GM18499 (cell line): ENCODE measurements around the gene TMCO4.

ENCODE experiments used
- ATAC-seq: cut with Tn5 transposase; IDR thresholded peaks from one replicate; pipeline ENCODE4 v1.9.1; 2021; ENCODE audit warnings: moderate number of reproducible peaks; ENCODE audit not compliant: insufficient read depth, unreplicated experiment

Gene TMCO4

DNA sequence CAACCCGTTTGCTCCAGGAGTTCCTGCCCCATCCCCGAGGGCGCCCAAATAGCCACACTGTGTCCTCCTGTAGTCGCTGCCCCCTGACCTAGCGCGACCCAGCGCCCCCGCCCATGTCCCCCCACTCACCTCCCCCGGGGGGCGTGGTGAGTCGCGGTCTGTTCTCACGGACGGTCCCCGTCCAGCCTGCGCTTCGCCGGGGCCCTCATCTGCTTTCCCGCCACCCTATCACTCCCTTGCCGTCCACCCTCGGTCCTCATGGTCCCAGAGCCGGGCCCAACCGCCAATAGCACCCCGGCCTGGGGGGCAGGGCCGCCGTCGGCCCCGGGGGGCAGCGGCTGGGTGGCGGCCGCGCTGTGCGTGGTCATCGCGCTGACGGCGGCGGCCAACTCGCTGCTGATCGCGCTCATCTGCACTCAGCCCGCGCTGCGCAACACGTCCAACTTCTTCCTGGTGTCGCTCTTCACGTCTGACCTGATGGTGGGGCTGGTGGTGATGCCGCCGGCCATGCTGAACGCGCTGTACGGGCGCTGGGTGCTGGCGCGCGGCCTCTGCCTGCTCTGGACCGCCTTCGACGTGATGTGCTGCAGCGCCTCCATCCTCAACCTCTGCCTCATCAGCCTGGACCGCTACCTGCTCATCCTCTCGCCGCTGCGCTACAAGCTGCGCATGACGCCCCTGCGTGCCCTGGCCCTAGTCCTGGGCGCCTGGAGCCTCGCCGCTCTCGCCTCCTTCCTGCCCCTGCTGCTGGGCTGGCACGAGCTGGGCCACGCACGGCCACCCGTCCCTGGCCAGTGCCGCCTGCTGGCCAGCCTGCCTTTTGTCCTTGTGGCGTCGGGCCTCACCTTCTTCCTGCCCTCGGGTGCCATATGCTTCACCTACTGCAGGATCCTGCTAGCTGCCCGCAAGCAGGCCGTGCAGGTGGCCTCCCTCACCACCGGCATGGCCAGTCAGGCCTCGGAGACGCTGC lies 133.9 kb downstream of the TMCO4 start:
- ATAC-seq, result no peak

DNA sequence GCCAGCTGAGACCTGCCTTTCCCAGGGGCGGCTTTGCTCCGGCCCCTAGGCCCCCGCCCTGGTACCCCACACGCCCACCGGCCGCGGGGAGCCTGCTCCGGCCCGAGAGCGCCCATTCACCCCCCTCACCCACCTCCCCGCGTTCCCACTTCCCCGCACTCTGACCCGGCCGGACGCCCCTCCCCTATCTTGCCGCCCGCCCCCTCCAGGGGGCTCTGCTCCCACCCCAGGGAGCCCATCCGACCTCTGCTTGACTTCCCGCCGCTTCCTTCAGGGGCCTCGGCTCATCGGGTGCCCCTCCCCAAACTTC lies 134.6 kb downstream of the TMCO4 start:
- ATAC-seq, result no peak

DNA sequence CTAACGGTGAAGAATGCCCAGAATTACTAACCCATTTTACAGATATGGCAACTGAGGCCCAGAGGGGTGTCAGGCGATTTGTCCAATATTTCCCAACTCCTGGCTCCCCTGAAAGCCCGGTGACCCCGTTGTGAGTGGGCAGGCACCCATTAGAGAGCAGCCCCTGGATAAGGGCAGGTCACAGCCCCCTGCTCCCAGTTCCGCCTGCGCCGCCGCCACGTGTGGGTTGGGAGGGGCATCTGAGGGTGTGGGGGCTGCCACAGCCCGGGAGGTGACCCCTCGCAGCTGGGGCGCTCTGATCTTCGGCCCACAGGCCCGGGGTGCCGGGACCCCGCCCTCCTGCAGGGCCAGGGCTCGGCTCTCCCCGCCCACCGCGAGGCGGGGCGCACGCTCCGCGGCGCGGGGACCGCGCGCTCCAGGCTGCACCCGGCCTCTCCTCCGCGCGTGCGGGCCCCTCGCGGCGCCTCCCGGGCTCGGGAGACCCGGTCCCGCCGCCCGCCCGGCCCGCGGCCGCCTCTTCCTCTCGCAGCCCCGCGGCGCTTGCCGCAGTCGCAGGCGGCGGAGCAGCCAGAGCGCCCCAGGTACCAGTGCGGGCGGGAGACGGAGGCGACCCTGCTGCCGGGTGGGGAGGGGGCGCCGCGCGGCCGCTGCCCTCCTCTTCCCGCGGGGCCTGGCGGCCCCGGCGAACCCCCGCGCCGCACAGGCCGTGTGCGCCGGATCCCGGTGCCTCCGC lies 135.1 kb downstream of the TMCO4 start, which contains the start of gene HTR6:
TSS of gene HTR6 (plus strand) at position 423 of the 733 bp plus-strand sequence. CDS start 879 bp downstream, outside the sequence.
- ATAC-seq, result no peak

DNA sequence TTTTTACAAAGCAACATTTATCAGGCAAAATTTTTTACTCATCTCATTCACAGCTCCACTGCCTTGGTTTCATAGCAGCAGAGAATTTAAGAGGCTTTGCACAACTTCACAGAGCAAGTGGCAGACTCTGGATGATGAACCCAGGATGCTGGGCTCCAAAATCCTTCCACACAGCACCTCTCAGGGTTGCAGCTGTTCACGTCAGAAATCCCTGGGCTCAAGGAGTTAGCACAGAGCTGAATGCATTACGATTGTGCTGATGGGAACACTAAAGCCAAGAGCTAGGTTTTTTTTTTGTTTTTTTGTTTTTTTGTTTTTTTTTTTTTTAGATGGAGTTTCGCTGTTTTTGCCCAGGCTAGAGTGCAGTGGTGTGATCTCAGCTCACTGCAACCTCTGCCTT lies 137.4 kb downstream of the TMCO4 start:
- ATAC-seq, result no peak

DNA sequence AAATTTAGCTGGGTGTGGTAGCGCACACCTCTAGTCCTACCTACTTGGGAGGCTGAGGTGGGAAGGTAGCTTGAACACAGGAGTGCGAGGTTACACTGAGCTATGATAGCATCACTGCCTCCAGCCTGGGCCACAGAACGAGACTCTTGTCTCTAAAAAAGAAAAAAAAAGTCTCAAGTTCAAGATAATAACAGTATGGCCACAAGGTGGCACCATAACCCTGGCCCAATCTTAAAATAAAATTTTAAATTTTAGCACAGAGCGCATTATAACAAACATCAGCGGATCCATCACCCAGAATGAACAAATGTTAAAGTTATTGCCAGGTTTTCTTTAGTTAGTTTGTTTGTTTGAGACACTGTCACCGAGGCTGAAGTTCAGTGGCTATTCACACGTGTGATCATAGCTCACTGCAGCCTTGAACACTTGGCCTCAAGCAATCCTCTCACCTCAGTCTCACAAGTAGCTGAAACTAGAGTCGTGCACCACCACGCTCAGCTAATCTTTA lies 137.9 kb downstream of the TMCO4 start:
- ATAC-seq, result no peak

DNA sequence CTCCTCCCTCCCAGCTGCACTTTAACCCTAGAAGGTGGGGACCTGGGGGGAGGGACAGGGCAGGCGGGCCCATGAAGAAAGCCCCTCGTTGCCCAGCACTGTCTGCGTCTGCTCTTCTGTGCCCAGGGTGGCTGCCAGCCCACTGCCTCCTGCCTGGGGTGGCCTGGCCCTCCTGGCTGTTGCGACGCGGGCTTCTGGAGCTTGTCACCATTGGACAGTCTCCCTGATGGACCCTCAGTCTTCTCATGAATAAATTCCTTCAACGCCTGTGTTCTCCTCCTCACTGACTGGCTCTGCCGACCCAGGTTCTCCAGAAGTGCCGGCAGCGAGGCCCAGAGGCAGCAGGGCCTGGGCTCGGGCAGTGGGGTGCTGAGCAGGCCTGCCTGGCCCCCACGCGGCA lies 141.5 kb downstream of the TMCO4 start:
- no peak for ATAC-seq

DNA sequence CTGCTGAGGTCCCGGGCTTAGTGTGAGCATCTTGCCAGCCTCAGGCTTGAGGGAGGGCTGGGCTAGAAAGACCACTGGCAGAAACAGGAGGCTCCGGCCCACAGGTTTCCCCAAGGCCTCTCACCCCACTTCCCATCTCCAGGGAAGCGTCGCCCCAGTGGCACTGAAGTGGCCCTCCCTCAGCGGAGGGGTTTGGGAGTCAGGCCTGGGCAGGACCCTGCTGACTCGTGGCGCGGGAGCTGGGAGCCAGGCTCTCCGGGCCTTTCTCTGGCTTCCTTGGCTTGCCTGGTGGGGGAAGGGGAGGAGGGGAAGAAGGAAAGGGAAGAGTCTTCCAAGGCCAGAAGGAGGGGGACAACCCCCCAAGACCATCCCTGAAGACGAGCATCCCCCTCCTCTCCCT lies 142.2 kb downstream of the TMCO4 start:
- ATAC-seq, result no peak

DNA sequence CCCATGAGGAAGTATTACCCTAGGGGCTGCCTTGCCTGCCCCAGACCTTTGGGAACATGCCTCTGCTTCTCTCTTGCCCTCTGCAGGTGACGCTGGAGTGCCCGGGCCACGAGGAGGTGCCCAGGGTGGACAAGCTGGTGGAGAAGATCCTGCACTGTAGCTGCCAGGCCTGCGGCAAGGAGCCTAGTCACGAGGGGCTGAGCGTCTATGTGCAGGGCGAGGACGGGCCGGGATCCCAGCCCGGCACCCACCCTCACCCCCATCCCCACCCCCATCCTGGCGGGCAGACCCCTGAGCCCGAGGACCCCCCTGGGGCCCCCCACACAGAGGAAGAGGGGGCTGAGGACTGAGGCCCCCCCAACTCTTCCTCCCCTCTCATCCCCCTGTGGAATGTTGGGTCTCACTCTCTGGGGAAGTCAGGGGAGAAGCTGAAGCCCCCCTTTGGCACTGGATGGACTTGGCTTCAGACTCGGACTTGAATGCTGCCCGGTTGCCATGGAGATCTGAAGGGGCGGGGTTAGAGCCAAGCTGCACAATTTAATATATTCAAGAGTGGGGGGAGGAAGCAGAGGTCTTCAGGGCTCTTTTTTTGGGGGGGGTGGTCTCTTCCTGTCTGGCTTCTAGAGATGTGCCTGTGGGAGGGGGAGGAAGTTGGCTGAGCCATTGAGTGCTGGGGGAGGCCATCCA lies 142.8 kb downstream of the TMCO4 start:
- no peak for ATAC-seq

DNA sequence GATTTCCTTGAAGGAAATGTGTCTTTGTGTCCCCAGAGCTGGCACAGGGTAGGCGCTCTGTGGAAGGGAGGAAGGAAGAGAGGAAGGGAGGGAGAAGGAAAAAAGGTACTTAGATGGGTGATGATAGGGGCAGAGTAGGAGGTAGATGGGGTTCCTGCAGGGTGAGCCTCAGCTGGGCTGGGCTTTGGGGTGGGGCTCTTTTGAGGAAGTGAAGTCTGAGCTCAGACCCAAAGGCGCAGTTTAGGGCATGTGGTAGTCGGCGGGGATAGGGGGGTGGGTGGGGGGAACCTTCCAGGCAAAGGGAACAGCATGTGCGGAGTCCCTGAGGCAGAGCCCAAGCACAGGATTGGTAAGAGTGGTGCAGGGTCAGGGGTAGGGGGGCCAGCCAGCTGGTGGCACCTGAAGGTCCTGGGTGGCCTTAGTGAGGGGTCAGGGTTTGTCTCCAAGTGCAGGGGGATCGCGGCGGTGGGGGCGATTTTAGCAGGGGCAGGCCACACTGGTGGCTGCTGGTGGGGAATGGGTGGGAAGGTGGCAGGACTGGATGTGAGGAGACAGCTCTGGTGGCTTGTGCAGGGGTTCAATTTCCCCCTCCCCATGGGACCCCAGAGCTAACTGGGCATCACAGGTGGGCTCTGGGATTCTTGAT lies 143.5 kb downstream of the TMCO4 start:
- no peak for ATAC-seq

DNA sequence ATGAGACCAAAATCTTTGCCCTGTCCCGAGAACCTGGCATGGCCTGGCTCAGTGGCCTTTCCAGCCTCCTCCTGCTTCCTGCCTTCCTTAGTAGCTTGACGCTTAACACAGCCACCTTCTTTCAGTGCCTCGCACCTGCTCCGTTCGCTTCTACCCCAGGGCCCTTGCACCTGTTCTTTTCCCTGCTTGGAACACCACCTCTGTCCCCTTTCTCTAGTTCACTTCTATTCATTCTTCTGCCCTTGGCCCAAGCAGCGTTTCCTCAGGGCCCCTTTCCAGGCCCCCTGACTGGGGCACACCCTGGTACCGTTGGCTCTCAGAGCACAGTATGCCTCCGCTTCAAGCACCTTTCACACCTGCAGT lies 144.0 kb downstream of the TMCO4 start:
- ATAC-seq, result no peak

DNA sequence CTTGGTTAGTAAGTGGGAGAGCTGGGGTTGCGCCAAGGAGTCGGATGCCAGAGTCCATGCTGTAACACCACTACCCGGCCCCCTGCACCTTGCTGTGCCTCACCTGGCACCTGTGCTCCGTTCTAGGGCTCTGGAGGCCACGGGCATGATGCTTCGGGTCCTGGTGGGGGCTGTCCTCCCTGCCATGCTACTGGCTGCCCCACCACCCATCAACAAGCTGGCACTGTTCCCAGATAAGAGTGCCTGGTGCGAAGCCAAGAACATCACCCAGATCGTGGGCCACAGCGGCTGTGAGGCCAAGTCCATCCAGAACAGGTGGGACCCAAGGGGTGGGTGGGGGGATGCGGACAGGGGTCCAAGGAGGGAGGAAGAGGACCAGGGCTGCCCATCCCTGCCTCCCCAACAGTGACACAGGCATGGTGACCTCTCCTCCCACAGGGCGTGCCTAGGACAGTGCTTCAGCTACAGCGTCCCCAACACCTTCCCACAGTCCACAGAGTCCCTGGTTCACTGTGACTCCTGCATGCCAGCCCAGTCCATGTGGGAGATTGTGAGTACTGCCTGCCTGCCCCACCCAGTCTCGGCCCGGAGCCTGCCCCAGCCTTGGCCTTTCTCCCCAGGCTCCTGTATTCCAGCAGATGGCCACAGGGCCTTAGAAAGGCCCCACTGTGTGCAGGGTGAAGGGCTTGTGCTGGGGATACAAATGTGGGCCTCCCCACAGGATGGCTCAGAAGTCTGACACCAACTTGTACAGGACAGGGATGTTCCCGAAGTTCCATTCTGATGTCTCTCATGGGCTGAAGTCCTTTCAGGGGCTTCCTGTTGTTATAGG lies 144.6 kb downstream of the TMCO4 start:
- ATAC-seq, result no peak

DNA sequence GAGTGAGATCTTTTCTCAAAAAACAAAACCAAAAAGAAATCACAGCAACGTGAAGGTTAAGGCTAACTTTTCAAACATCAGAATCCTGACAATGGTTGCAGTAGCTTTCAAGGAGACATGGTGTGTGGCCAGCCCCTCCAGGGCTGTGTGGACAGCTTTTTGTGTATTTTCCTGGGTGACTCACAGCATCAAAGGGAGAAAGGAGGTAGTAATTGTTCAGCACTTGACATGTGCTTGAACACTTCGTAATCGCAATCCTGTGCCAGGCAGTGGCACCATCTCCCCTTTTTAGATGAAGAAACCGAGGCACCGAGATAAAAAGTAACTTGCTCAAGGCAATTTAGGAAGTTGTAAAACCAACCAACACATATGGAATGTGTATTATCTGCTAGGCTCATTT lies 145.3 kb downstream of the TMCO4 start:
- ATAC-seq, result no peak

DNA sequence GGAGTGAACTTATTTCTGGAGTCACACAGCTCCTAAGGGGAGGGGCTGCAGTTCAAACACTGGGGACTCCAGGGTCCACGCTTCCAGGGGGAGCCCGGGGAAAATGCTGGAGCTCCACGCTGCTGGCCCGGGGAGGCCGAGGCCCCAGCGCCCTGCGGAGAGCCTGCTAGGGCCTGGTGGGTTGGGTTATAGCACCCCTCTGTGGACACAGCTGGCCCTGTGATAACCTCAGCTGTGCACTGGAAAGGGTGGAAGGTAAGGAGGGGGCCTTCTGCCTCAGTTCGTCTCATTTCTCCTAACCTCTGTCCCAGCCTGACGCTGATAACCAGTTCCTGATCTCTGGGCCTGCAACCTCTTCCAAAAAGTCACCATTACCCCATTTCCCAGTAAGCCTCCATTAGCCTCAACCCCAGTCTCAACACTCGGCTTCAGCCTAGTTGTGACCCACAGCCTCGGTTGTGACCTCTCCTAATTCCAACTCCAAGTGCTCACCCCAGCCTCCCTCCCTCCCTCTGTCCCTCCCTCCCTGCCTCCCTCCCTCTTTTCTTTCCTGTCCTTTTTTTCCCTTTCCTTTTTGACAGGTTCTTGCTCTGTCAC lies 148.5 kb downstream of the TMCO4 start:
- ATAC-seq, result no peak

DNA sequence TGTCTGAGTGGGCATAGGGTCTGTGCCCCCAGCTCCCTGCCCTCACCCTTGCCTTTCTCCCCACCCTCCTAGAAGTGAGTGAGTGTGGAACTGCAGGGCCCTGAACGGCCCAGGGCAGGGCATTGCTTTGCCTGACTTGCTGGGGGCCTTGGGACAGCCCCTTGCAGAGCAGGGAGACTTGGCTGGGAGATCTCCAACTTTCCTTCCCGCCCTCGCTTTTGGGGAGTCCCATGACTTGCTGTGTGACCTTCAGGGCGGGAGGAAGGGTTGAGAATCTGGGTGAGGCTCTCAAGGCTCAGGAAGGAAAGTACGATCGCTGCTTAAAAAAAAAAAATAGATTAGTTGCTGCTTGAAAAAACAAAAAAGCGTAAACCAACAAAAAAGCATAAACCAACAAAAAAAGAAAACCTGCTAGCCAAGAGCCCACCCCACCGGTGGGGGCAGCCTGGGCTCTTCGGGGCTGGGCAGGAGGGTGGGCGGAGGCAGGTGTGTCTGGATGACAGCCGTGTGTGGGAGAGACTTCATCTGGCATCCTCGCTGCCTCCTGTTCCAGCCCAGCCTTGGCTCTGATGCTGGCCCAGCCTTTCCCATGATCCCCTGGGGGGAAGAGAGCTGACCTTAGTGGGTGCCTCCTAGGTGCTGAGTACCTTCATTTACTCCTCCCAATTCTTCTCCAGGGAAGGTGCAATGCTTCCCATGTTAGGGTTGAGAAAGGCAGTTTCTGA lies 149.1 kb downstream of the TMCO4 start:
- no peak for ATAC-seq

DNA sequence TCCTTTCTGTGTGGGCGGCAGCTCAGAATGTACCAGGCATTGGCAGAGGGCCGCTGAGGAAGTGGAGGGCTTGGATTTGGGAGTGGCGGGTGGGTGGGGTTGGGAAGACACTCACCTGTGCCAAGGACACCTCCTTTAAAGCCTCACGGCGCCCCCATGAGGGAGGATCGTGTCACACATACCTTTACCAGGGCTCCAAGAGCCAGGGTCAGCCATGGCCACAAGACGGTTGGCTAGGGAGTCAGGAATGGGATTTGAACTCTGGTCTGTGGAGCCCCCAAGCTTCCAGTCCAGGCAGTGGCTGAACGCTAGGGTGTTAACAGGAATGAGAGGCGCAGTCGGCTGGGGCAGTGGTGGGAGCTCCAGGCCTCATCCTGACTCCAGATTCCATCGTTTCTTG lies 151.0 kb downstream of the TMCO4 start:
- no peak for ATAC-seq

DNA sequence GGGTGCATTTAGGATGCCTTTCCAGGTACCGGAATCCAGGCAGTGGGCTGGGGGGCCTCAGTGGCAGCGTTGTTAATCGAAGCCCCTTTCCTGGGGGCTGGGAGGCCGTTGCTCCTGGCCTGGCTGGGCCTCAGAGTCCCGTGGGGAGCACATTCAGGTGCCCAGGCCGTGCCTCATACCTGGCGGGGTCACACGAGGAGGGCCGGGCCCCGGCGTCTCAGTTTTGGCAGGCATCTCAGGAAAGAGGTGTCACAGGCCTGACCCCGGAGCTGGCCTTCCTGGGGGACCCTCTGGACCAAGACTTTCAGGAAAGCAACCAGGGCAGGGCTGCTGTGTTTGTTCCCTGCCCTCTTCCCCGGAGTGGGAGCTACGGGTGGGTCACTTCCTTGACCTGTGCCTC lies 151.5 kb downstream of the TMCO4 start:
- ATAC-seq, result no peak

DNA sequence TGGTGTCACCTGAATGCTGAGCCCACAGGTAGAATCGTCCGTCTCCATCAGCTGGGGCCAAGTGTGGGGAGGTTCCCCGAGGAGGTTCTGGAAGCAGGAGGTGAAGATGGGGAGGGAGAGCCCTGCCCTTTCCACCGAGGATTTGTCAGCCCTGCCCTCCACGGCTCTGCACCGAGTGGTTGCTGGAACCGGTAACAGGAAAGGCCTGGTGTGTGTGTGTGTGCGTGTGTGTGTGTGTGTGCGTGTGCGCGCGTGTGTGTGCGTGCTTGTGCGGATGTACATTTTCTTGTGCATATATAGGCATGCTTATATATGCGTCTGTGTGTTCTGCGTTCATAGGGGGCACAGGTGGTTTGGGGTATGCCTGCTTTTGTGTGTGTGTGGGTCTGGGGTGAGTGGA lies 152.1 kb downstream of the TMCO4 start:
- no peak for ATAC-seq
